Ishikawa (cell line): Measurements from ENCODE around the gene SYS1.
A peak's percentile ranks its signal among the peaks of the same experiment; 100 is the strongest.

Experiments used
- EGR1 ChIP-seq: IDR thresholded peaks from 2 replicates; pipeline ENCODE4 v1.6.1; 2012
- RAD21 ChIP-seq: IDR thresholded peaks from 2 replicates; pipeline ENCODE4 v1.6.1; 2012; ENCODE audit warnings: low read depth
- REST ChIP-seq: IDR thresholded peaks from 2 replicates; pipeline ENCODE4 v1.6.1; 2012; ENCODE audit warnings: low read depth, mild to moderate bottlenecking
- TAF1 ChIP-seq: IDR thresholded peaks from 2 replicates; pipeline ENCODE4 v1.6.1; 2012; ENCODE audit warnings: low read depth, mild to moderate bottlenecking
- TEAD4 ChIP-seq: IDR thresholded peaks from 2 replicates; pipeline ENCODE4 v1.6.1; 2012
- TF ChIP-seq, protein P1 (sequence below): IDR thresholded peaks from 2 replicates; pipeline ENCODE4 v1.6.1; 2012

- TF ChIP-seq EGR1 (0 out of 2 replicates have a peak, but pooled peaks have one; percentile 15), TAF1 (peak; percentile 71), TEAD4 (peak; percentile 5; the same call in 1 of the 2 replicates), RAD21 (peak; percentile 83), REST (no peak)
- TF ChIP-seq, protein P1, sequence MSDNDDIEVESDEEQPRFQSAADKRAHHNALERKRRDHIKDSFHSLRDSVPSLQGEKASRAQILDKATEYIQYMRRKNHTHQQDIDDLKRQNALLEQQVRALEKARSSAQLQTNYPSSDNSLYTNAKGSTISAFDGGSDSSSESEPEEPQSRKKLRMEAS, result peak; percentile 67
Measured at GRCh38 chr20:45362804-45363610, at the start of gene SYS1.
